Measurements from ENCODE around the gene NHERF1. TPM values are rescaled to one million over a fixed set of nuclear protein-coding genes. Genes with fewer than 3 reads are reported as not detected.

The NHERF1 gene
- total RNA-seq, 1 donor from 2014 or later: 63.8 TPM

GRCh38 chr17:74782571-74782970 is 34.1 kb downstream of the NHERF1 start:
- no peak for DNase-seq (ENCODE audit: low read depth)

- no peak for DNase-seq (ENCODE audit: low read depth)
These were observed 35.8 kb downstream of the NHERF1 start for GRCh38 chr17:74784125-74784810.

GRCh38 chr17:74785096-74785980 is 36.9 kb downstream of the NHERF1 start:
- no peak for DNase-seq (ENCODE audit: low read depth)

GRCh38 chr17:74785981-74786360 is 37.5 kb downstream of the NHERF1 start:
- DNase-seq (ENCODE audit: low read depth): no peak

GRCh38 chr17:74786431-74787055 is 38.1 kb downstream of the NHERF1 start:
- no peak for DNase-seq (ENCODE audit: low read depth)

- no peak for DNase-seq (ENCODE audit: low read depth)
These were observed 42.0 kb downstream of the NHERF1 start for GRCh38 chr17:74790161-74791058.

- no peak for DNase-seq (ENCODE audit: low read depth)
These were observed 44.2 kb downstream of the NHERF1 start for GRCh38 chr17:74792586-74793105.

GRCh38 chr17:74795327-74796020 is 47.0 kb downstream of the NHERF1 start:
- DNase-seq (ENCODE audit: low read depth): no peak

- no peak for DNase-seq (ENCODE audit: low read depth)
These were observed 47.8 kb downstream of the NHERF1 start for GRCh38 chr17:74796211-74796610.

- DNase-seq (ENCODE audit: low read depth): no peak
These were observed 48.4 kb downstream of the NHERF1 start for GRCh38 chr17:74796866-74797265.

GRCh38 chr17:74797824-74798223 is 49.4 kb downstream of the NHERF1 start:
- no peak for DNase-seq (ENCODE audit: low read depth)

- DNase-seq (ENCODE audit: low read depth): no peak
These were observed 49.8 kb downstream of the NHERF1 start for GRCh38 chr17:74798239-74798707.

GRCh38 chr17:74799097-74799496 is 50.7 kb downstream of the NHERF1 start:
- DNase-seq (ENCODE audit: low read depth): no peak

- DNase-seq (ENCODE audit: low read depth): no peak
These were observed 52.1 kb downstream of the NHERF1 start for GRCh38 chr17:74800531-74800930.

- DNase-seq (ENCODE audit: low read depth): no peak
These were observed 53.5 kb downstream of the NHERF1 start for GRCh38 chr17:74801896-74802295.

- no peak for DNase-seq (ENCODE audit: low read depth)
These were observed 55.0 kb downstream of the NHERF1 start for GRCh38 chr17:74803388-74803930.

GRCh38 chr17:74803971-74804370 is 55.5 kb downstream of the NHERF1 start:
- DNase-seq (ENCODE audit: low read depth): no peak

GRCh38 chr17:74804683-74805082 is 56.3 kb downstream of the NHERF1 start:
- no peak for DNase-seq (ENCODE audit: low read depth)

GRCh38 chr17:74805591-74805991 is 57.2 kb downstream of the NHERF1 start:
- no peak for DNase-seq (ENCODE audit: low read depth)

- no peak for DNase-seq (ENCODE audit: low read depth)
These were observed 57.9 kb downstream of the NHERF1 start for GRCh38 chr17:74806334-74806733.
